Measurements from ENCODE around the gene DTNB.
"Not testable (repeated sequence)": the region's sequence is repeated elsewhere in the genome, so short reads cannot be mapped to it uniquely, and the experiment has no call there.

DTNB gene

DNA sequence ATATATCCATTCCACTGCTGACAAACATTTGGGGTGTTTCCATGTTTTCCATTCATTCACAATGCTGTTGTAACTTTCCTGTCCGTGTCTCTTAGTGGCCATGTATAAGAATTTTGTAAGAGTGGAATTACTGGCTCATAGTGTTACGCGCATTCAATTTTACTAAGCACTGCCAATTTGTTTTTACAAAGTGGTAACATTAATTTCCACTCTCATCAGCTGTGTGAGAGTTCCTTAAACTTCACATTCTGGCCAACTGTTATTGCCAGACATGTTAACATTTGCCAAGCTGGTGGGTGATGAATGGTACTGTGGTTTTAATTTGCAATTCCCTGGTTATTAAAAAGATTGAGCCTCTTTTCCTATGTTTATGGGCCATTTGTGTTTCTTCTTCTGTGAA lies 134.2 kb downstream of the DTNB start:
- TF ChIP-seq, protein P1, sequence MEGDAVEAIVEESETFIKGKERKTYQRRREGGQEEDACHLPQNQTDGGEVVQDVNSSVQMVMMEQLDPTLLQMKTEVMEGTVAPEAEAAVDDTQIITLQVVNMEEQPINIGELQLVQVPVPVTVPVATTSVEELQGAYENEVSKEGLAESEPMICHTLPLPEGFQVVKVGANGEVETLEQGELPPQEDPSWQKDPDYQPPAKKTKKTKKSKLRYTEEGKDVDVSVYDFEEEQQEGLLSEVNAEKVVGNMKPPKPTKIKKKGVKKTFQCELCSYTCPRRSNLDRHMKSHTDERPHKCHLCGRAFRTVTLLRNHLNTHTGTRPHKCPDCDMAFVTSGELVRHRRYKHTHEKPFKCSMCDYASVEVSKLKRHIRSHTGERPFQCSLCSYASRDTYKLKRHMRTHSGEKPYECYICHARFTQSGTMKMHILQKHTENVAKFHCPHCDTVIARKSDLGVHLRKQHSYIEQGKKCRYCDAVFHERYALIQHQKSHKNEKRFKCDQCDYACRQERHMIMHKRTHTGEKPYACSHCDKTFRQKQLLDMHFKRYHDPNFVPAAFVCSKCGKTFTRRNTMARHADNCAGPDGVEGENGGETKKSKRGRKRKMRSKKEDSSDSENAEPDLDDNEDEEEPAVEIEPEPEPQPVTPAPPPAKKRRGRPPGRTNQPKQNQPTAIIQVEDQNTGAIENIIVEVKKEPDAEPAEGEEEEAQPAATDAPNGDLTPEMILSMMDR (IDR thresholded peaks at IDR 0.05; ENCODE audit: borderline replicate concordance, insufficient read depth, low read depth, low read length), result no peak
- no peak overlapping the region for H3K4me3 ChIP-seq (ENCODE audit: low read depth, low read length)

GRCh38 chr2:25537526-25537925 lies 135.9 kb downstream of the DTNB start:
- TF ChIP-seq, protein P1 (IDR thresholded peaks at IDR 0.05; ENCODE audit: borderline replicate concordance, insufficient read depth, low read depth, low read length), result no peak
- H3K4me3 ChIP-seq (ENCODE audit: low read depth, low read length), result no peak overlapping the region

- not testable (repeated sequence) for H3K4me3 ChIP-seq (ENCODE audit: low read depth, low read length)
Observed at GRCh38 chr2:25535411-25536289, 137.7 kb downstream of the DTNB start.

GRCh38 chr2:25534937-25535336 lies 138.4 kb downstream of the DTNB start:
- not testable (repeated sequence) for H3K4me3 ChIP-seq (ENCODE audit: low read depth, low read length)

DNA sequence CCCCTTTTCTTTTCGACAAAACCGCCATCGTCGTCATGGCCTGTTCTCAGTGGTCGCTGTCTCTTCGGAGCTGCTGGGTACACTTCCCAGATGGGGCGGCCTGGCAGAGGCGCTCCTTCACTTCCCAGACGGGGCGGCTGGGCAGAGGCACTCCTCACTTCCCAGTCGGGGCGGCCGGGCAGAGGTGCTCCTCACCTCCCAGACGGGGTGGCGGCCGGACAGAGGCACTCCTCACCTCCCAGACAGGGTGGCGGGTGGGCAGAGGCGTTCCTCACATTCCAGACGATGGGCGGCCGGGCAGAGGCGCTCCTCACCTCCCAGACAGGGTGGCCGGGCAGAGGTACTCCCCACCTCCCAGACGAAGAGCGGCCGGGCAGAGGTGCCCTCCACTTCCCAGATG lies 138.9 kb downstream of the DTNB start:
- TF ChIP-seq, protein P1 (IDR thresholded peaks at IDR 0.05; ENCODE audit: borderline replicate concordance, insufficient read depth, low read depth, low read length), result no peak
- H3K4me3 ChIP-seq (ENCODE audit: low read depth, low read length), result no peak overlapping the region

GRCh38 chr2:25533771-25534170 lies 139.6 kb downstream of the DTNB start:
- not testable (repeated sequence) for H3K4me3 ChIP-seq (ENCODE audit: low read depth, low read length)

DNA sequence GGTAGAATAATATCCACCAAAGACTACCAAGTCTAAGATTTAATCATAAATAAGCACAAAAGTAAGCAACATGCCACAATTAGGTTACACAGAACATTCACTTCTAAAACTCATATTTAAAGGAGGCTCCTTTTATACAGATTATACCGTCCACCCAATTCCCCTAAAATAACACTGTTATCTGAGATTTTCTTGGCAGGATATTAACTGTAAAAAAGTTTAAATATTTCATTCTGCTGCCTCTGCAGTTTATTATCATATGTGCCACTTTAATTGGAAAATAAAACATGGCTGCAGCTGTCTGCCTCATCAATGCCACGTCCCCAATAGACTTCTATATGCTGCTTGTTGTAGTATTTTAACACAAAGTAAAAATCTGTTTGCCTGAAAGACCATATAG lies 140.9 kb downstream of the DTNB start:
- TF ChIP-seq, protein P1 (IDR thresholded peaks at IDR 0.05; ENCODE audit: borderline replicate concordance, insufficient read depth, low read depth, low read length), result no peak

GRCh38 chr2:25529034-25529433 lies 144.3 kb downstream of the DTNB start:
- no peak overlapping the region for H3K4me3 ChIP-seq (ENCODE audit: low read depth, low read length)
- TF ChIP-seq, protein P1 (IDR thresholded peaks at IDR 0.05; ENCODE audit: borderline replicate concordance, insufficient read depth, low read depth, low read length), result no peak

More for the DNA sequence above, 140.9 kb downstream of the DTNB start:
- no peak overlapping the region for H3K4me3 ChIP-seq (ENCODE audit: low read depth, low read length)

DNA sequence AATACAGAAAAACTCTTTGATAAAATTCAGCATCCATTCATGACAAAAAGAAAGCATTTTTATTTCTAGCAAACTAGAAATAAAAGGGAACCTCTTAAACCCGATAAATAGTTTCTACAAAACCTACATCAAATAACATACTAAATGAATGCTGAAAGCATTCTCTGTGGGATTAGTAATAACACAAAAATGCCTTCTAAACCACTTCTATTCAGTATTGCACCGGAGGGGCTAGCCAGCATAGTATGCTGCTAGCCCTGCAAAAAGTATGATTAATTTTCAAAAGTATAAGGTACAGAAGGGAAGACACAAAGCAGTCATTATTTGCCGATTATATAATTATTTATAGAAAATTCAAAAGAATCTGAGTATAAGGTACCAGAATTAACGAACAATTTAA lies 145.2 kb downstream of the DTNB start:
- TF ChIP-seq, protein P1 (IDR thresholded peaks at IDR 0.05; ENCODE audit: borderline replicate concordance, insufficient read depth, low read depth, low read length), result no peak
- no peak overlapping the region for H3K4me3 ChIP-seq (ENCODE audit: low read depth, low read length)

Measured in GM12875 (cell line).